MCF 10A (cell line): ENCODE data around the gene POFUT2. TPM values are rescaled to one million over a fixed set of nuclear protein-coding genes. Genes with fewer than 3 reads are reported as not detected.

Experiments
- BruUV-seq: library from RNA; stranded (reverse); fragments of 400-500 nt; replicated peaks from 2 replicates; lab custom pipeline; 2021; lab: Mats Ljungman, UMichigan
- CTCF ChIA-PET: fragments of 300-600 bp; sonication (Branson Sonifier 250); formaldehyde crosslinking; extraction: SDS; loops from one replicate; lab custom pipeline; 2021; ENCODE audit warnings: antibody characterized with exemption, inconsistent platforms; lab: Yijun Ruan, JAX
- POLR2A ChIA-PET: fragments of 300-600, 350-650 bp; sonication (Branson Sonifier 250); formaldehyde crosslinking; extraction: SDS; loops from one replicate; lab custom pipeline; 2020; ENCODE audit warnings: antibody characterized with exemption, inconsistent platforms; lab: Yijun Ruan, JAX
- DNase-seq: peaks from one replicate; pipeline ENCODE4 v3.0.0-alpha.2; 2018; ENCODE audit not compliant: unreplicated experiment
- H3K27ac Mint-ChIP-seq: one replicate; pipeline ENCODE4 v1.8.0; 2022; ENCODE audit warnings: mild to moderate bottlenecking, low read depth, mixed read lengths; ENCODE audit not compliant: unreplicated experiment
- H3K27me3 Mint-ChIP-seq: one replicate; pipeline ENCODE4 v1.8.0; 2022; ENCODE audit warnings: mixed read lengths; ENCODE audit not compliant: insufficient read depth, unreplicated experiment
- H3K36me3 Mint-ChIP-seq: one replicate; pipeline ENCODE4 v1.8.0; 2022; ENCODE audit warnings: mild to moderate bottlenecking, moderate library complexity, mixed read lengths; ENCODE audit not compliant: insufficient read depth, unreplicated experiment
- H3K4me1 Mint-ChIP-seq: one replicate; pipeline ENCODE4 v1.8.0; 2022; ENCODE audit warnings: mixed read lengths; ENCODE audit not compliant: insufficient read depth, unreplicated experiment
- H3K4me3 Mint-ChIP-seq: one replicate; pipeline ENCODE4 v1.8.0; 2022; ENCODE audit warnings: mild to moderate bottlenecking, moderate library complexity, mixed read lengths; ENCODE audit not compliant: unreplicated experiment
- H3K9me3 Mint-ChIP-seq: one replicate; pipeline ENCODE4 v1.8.0; 2022; ENCODE audit warnings: mixed read lengths; ENCODE audit not compliant: unreplicated experiment
- intact Hi-C: fragments of 100-400 bp; cut with micrococcal nuclease; formaldehyde crosslinking; loops from 2 replicates; pipeline ENCODE4 v1.14.1; 2022
- total RNA-seq: library from RNA; stranded (reverse); gene quantifications from 2 replicates; pipeline ENCODE4 v1.2.3, GENCODE V29; 2022
- TF ChIP-seq, protein P1 (sequence below): fragments of 200-600 bp; IDR thresholded peaks from one replicate; pipeline ENCODE4 v1.8.0; 2022; ENCODE audit warnings: antibody characterized with exemption, mild to moderate bottlenecking; ENCODE audit not compliant: unreplicated experiment

The POFUT2 gene
- total RNA-seq, 1 experiment from 2014 or later, result 25.2 TPM

DNA sequence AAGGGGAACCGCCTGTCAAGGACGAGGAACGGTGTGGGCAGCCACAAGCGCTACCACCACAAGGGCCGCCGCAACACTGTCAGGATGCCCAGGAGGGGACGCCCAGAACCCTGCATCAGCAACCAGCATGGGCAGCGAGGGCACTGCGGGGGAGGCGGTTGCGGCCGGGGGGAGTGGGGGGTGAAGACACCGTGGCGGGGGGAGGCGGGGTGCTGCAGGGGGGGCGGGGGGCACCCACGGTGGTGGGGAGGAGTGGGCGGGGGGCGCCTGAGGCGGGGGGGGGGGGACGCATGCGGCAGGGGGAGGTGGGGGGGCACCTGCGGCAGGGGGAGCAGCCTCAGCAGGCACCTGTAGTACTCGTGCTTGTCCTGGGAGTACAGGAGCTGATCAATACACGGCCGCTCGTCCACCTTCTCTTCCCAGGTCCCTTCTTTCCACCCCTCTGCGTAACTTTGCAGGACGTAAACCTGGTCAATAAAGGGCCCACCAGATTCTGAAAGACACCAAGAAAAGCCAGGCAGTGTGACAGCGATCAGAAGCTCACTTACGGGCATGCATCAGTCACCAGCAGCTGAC is 4.6 kb downstream of the POFUT2 start:
- CTCF ChIA-PET, result interaction anchor here (0.8 kb wide), 1 partner anchor 142 kb away, joined by 4 read pairs; no protein-coding TSS in a partner anchor
- Mint-ChIP-seq H3K36me3 (peaks cover 52% of the 10 kb centered on the region), H3K27me3 (no peaks in the 10 kb centered on the region), H3K4me1 (no peaks in the 10 kb centered on the region), H3K27ac (no peak overlapping the region), H3K4me3 (no peak overlapping the region), H3K9me3 (no peaks in the 10 kb centered on the region)
- BruUV-seq, result no TSS peak
- intact Hi-C loops, result no loop called here
- POLR2A ChIA-PET, result interaction anchor here (0.6 kb wide), 1 partner anchor 92 kb away, joined by 3 read pairs; no protein-coding TSS in a partner anchor
- TF ChIP-seq, protein P1, sequence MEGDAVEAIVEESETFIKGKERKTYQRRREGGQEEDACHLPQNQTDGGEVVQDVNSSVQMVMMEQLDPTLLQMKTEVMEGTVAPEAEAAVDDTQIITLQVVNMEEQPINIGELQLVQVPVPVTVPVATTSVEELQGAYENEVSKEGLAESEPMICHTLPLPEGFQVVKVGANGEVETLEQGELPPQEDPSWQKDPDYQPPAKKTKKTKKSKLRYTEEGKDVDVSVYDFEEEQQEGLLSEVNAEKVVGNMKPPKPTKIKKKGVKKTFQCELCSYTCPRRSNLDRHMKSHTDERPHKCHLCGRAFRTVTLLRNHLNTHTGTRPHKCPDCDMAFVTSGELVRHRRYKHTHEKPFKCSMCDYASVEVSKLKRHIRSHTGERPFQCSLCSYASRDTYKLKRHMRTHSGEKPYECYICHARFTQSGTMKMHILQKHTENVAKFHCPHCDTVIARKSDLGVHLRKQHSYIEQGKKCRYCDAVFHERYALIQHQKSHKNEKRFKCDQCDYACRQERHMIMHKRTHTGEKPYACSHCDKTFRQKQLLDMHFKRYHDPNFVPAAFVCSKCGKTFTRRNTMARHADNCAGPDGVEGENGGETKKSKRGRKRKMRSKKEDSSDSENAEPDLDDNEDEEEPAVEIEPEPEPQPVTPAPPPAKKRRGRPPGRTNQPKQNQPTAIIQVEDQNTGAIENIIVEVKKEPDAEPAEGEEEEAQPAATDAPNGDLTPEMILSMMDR, result no peak
- DNase-seq, result no peak

DNA sequence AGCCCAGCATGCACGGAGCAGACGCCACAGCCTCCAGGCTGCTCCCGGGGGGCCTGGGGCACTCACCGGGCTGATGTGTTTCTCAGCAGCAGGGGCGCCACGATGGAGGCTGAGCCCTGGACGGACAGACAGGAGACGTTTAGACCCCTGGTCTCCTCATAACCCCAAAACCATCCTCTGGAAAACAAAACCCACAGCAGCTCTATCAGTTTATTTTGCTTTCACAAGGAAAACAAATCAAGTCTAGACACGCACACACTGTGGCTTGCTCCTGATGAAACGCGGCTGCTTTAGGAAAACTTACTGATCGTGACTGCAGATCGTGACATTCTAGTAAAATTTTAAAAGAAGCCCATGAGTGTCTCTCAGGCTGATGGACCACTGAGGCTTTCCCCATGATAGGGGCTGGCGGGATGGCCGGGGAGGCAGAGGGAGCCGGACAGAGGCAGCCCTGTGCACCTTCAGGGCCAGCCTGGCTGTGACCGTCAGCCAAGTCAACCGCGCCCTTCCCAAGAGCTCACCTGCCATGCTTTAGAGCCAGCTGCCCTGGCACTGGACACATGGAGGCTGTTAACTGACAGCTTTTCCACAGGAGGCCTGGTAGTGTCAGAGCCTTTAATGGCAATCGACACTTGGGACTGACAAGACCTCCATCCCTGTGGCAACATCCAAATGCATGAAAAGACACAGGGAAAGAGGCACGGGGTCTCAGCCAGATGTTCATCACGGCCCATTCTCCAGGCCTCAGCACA is 5.2 kb downstream of the POFUT2 start:
- ChIA-PET POLR2A (interaction anchor here (0.6 kb wide), 1 partner anchor 91 kb away, joined by 3 read pairs; no protein-coding TSS in a partner anchor), CTCF (interaction anchor here (0.8 kb wide), 1 partner anchor 145 kb away, joined by 4 read pairs; no protein-coding TSS in a partner anchor)
- Mint-ChIP-seq H3K27me3 (no peaks in the 10 kb centered on the region), H3K9me3 (no peaks in the 10 kb centered on the region), H3K4me1 (no peaks in the 10 kb centered on the region), H3K4me3 (no peak overlapping the region), H3K36me3 (peaks cover 59% of the 10 kb centered on the region), H3K27ac (no peak overlapping the region)
- intact Hi-C loops, result no loop called here
- DNase-seq, result no peak
- TF ChIP-seq, protein P1, result no peak
- BruUV-seq, result no TSS peak

DNA sequence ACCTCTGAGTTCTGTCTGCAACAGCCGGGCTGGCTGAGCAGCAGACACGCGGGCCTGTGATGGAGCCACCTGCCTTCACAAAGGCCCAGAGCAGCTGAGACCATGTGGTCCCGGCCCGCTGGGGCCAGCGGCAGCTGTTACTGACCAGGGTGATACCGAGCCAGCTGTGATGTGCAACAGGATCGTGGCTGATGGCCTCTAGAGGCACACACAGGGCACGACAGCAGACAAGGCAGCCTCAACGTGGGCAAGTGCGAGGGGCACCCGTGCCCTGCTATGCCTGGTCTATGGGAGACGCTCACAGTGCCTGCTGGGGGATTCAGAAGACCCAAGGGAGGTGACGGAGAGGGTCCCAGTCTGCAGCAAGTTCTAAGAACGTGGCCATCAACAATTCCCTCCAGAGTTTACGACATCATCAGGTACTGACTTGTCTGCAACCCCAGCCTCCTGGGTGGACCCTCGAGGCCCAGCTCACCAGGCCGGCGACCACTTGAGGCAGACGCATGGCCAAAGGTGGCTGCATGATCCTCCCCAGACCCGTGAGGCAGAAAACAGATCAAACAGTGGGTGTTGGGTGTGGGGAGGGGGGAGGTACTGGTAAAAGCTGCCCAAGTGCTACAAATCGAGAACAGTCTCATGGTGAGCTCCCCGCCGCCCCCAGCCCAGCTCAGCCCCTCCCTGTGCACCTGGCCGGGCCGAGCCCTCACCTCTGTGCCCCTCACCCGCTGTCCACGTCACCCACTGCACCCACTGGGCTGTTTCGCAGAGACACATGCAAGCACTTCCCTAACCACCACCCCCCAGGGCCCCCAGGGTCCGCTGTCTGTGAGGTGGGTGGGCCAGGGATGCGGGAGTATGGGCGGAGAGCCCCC is 6.0 kb downstream of the POFUT2 start:
- ChIA-PET CTCF (interaction anchor here (0.8 kb wide), 1 partner anchor 144 kb away, joined by 4 read pairs; no protein-coding TSS in a partner anchor), POLR2A (interaction anchor here (0.7 kb wide), 2 partner anchors 11 to 260 kb away, joined by 3 to 4 read pairs; no protein-coding TSS in a partner anchor)
- H3K36me3 Mint-ChIP-seq, result peaks cover 60% of the 10 kb centered on the region
- no peaks in the 10 kb centered on the region for H3K27me3 Mint-ChIP-seq
- no peaks in the 10 kb centered on the region for H3K4me1 Mint-ChIP-seq
- intact Hi-C loops, result no loop called here
- TF ChIP-seq, protein P1, result no peak
- no peaks in the 10 kb centered on the region for H3K9me3 Mint-ChIP-seq
- no peak overlapping the region for H3K27ac Mint-ChIP-seq
- H3K4me3 Mint-ChIP-seq, result no peak overlapping the region
- DNase-seq, result no peak
- BruUV-seq, result no TSS peak
